Head of caudate nucleus (tissue), 42 donors: Measurements from ENCODE around the gene OAF.

Experiments used
- DNase-seq, 42 donors: peaks; one replicate each; pipeline versions ENCODE4 v3.0.0 to v3.0.0-alpha.2; 2020 to 2021; ENCODE audit warnings: mixed read lengths in 7 of 42
- intact Hi-C: fragments of 100-400 bp; cut with DNase I; formaldehyde crosslinking; loops from one replicate; pipeline ENCODE4 v1.15.0; 2022

Gene OAF

DNA sequence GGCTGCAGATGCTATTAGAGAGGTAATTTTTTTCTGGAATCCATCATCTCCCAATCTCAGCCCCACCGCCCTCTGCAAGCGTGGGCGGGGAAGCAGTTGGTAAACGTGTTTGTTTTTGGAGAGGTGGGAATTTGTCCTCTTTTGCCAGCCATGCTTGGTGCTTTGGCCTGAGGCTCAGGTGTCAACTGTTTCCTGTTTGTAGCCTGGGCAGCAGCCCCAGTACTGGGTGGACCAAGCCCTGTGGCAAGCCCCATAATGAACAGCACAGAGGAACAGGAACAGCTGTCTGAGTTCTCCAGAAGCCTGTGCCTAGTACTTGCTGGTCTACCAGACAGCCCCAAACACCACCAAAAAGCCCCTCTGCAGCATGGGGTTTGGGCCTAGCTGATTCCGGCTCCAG, 68.7 kb downstream of the OAF start:
- no peak for DNase-seq
- intact Hi-C loops, result no loop called here
